ENCODE measurements around the gene ZNF621.
A peak's percentile ranks its signal among the peaks of the same experiment; 100 is the strongest.

- peak; percentile 46; the same call in 1 of the 2 replicates for TF ChIP-seq CTCF (IDR thresholded peaks at IDR 0.05; ENCODE audit: low read length)
- TF ChIP-seq EZH2 (IDR thresholded peaks at IDR 0.05; ENCODE audit: borderline replicate concordance, low read length): no peak
Observed at GRCh38 chr3:40588406-40588805, 63.6 kb downstream of the ZNF621 start.
